OCI-LY3 (cell line): ENCODE measurements around the gene GABARAP.

Experiments
- CTCF ChIP-seq: fragments of 200-600, 300-600 bp; sonication (generic); IDR thresholded peaks from 2 replicates; pipeline ENCODE4 v1.5.1; 2014; ENCODE audit warnings: antibody characterized with exemption, low read length, low read depth
- EZH2phosphoT487 ChIP-seq: fragments of 200-600 bp; shearing (Covaris generic); IDR thresholded peaks from 2 replicates; pipeline ENCODE4 v1.6.1; 2018; ENCODE audit warnings: antibody characterized with exemption, mixed run types, low read depth

GRCh38 chr17:7256766-7257456, 14.7 kb upstream of the GABARAP start:
- no peak for TF ChIP-seq CTCF
- no peak for TF ChIP-seq EZH2phosphoT487
